Activated T-helper 9 cell treated with anti-CD3 and anti-CD28 coated beads, Interleukin-2, amount 50 U/mL, for 16 hours (primary cell): ENCODE data around the gene PRPF4.
"Not testable (repeated sequence)": the region's sequence is repeated elsewhere in the genome, so short reads cannot be mapped to it uniquely, and the experiment has no call there.

Experiments
- DNase-seq: peaks from one replicate; pipeline ENCODE4 v3.0.0-alpha.2; 2020; ENCODE audit warnings: low read depth

Gene PRPF4

DNA sequence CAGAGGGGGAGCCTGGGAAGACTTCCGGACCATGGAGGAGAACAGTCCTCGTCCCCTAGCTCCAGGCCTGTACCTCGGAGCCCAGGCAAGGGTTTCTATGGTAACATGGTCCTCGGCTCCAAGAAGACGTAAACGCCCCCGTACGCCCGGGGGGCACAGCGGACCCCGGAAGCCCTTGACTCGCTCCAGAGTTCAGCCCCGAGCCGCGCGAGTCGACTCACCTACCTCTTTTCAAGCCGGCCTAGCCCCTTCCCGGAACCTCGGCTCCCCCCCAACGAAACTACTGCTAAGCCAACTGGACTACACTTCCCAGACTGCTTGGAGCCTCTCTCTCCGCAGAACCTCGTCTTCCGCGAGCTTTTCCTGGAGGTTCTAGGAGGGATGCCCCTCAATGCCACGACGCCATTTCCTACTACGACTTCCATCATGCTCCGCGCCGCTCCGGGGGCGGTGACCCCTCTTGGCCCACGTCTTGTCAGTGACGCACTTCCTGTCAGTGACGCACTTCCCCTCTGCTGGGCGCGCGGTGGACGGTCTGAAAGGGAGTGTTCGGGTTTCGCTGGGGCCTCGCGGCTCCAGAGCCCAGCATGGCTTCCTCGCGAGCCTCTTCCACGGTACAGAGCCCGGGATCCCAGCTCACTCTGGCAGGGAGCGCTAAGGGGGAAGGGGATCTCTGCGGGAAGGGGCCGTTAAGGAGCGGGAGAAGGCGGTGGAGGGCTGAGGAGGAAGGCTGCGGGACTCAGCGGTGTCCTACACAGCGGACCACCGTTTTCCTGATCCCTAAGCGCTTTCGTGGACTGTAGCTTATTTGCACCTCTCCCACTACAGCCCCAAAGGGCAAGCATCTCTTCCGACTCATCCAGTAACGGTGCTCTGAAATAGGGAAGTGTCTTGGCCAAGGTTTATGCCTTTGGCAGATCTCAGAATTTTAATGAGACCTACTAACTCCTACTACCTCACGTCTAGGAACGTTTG is at the start of gene PRPF4, which contains the start of gene CDC26:
TSS of gene PRPF4 (plus strand) at position 502 of the 975 bp plus-strand sequence. CDS start at position 588, 86 bp downstream.
TSS of gene CDC26 (minus strand) at position 416 of the 975 bp plus-strand sequence. CDS start 3,065 bp downstream, outside the sequence.
- DNase-seq, result peak; percentile 92

DNA sequence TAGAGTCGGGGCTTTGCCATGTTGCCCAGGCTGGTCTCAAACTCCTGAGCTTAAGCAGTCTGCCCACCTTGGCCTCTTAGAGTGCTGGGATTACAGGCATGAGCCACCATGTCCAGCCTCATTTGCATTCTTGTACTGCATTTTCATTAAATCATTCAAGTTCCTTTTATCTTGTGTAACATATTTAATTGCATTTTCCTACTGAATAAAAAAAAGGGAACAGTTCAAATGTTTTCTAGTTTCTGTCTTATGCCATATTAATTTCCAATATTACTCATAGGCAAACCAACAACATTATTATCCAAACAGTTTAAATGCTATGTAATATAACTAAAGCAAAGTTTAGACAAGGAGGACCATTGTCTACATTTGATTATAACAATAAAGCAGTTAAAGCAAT is 48.0 kb upstream of the PRPF4 start:
- no peak for DNase-seq

DNA sequence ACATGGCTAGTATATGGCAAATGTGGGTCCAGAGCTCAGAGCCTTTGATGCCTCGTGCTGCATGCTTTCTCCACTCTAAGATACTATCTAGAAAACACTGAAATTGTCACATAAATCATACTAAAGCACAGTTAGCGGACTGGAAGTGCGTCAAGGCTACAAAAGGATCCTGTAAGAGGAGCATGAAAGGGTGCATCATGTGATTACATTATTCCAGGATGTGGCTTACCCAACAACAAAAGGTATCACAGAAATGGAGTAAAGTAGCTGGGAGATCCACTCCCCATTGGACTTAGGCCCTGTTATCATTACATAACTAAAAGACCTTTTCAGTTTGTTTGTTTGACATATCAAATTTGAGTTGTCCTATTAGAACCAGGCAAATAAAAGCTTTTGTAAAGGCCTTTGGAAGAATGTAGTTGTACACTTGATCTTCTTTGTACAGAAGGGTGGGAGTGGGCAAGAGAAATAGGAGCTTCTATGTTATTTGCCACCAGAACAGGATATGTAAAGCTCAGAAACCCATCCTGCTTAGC is 47.3 kb upstream of the PRPF4 start:
- no peak for DNase-seq

DNA sequence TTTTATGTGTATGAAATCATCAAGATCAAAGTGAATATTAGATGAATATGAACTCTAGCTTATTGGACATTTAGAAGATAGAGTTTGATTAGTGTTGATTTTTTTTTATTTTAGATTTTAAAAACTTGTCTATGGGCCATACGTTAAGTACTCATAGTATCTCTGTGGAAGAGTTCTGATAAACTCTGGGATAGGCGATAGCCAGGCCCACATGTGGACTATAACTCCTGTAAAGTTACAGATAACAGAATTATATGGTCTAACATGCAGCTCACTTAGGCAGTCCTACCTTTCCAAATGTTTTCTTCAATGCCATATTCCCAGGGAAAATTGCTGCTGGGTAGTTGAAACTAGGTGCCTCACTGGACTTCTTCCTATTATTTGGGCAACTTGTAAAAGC is 43.8 kb upstream of the PRPF4 start:
- DNase-seq, result no peak

DNA sequence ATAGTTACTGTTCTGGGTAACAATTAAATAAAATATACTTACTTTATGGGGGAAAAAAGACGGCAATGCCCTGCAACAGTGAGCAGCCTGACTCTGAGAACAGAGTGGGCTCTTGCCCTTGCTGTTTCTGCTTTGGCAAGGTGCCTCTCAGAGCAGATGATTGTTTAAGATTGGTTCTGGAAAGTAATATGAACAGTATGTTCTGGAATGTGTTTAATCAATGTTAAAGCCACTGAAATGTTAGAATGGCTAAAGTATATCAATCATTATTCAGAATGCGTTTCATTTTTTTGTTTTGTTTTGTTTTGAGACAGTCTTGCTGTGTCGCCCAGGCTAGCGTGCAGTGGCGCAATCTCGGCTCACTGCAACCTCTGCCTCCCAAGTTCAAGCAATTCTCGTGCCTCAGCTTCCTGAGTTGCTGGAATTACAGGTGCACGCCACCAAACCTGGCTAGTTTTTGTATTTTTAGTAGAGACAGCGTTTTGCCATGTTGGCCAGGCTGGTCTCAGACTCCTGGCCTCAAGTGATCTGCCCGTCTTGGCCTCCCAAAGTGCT is 39.7 kb upstream of the PRPF4 start:
- not testable (repeated sequence) for DNase-seq

DNA sequence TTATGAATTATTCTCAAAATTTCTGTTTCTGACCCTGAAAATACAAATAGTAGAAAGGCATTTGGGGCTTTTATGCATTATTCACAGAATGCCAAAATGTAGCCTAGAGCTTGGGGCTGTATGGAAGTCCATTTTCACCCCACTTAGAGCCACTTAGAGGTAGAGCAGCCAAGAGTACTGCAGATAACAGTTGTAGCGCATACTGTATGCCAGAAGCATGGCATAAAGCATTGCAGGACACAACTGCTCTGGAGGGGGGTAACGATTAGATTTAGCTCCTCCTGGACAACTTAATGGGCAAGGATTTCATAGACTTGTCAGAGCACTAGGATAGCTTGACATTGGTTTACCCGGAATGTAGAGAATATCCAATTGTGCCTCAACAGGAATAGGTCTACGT is 38.4 kb upstream of the PRPF4 start:
- no peak for DNase-seq

DNA sequence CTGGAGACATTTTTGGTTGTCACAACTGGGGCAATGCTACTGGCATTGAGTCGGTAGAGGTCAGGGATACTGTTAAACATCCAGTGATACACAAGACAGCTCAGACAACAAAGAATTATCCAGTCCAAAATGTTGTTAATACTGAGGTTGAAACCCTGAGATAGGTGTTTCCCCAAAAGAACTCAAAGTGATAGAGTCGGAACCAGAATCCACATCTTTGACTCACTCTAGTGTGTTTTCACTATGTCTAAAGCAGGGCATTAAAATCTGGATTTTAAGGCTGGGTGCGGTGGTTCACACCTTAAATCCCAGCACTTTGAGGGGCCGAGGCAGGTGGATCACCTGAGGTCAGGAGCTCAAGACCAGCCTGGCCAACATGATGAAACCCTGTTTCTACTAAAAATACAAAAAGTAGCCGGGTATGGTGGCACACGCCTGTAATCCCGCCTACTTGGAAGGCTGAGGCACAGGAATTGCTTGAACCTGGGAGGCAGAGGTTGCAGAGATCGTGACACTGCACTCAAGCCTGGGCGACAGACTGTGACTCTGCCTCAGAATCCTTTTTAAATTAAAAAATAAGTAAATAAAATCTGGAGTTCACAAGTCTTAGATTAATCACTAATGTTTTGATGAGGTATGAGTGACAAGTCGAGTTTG is 37.1 kb upstream of the PRPF4 start:
- DNase-seq, result no peak

DNA sequence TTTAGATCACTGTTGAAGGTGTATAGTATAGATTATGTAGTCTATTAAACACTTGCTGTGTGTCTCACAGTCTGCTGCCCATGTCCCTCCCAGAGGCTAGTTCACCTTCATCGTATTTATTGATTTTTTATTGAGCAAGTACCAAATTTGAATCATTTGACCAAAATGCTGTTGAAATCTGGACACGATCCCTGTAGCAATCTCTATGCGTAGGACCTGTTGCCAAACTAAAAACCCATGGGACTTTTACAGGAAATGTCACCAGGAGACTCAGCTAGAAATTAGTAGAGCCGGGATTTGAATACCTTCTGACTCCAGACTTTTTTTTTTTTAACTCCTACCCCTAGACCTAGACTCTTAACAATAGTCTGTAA is 36.6 kb upstream of the PRPF4 start:
- DNase-seq, result no peak

DNA sequence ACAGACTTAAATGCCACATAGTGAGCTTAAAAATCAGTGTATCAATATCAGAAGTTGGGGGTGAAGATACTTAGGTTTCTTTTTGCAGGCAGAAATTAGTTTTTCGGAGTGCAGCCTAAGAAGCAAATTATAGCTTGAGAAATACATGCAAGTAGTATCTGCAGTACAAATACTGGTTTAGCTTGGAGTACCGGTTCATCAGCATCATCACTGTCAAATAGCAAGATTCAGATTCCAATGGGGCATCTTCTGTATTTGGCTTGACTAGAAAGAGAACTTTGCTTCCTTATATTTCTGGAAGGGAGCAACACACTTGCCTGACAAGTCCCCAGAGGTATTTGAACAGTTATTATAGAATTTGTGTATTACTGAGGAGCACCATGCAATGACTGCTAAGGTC is 34.3 kb upstream of the PRPF4 start:
- DNase-seq, result no peak

DNA sequence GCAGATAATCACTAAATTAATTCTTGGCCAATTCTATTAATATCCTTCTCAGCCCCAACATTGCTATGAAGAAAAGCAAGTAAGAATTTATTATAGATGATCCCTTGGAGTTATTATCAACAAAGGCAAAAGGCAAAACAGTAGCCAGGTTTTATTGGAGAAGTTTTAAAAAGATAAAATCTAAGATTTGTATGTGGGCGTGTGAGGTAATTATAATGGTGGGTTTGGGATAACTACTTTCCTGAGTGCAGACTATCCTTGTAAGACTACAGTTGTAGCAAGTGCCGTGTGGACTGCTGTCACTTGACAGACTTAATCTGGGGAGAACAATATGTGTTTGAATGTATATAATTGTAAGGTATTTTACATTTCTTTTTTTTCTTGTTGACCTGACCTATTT is 30.9 kb upstream of the PRPF4 start:
- DNase-seq, result no peak

DNA sequence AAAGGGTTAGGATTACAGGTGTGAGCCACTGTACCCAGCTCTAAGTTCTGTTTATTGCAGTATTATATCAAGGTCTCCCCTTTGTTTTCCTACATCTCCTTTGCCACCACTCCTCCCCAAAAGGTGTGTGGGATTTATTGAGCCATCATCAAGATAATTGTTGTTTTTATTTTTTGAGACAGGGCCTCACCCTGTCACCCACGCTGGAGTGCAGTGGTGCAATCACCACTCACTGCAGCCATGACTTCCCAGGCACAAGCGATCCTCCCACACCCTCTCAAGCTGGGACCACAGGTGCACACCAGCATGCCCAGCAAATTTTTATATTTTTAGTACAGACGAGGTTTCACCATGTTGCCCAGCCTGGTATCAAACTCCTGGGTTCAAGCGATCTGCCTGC is 29.6 kb upstream of the PRPF4 start:
- no peak for DNase-seq

DNA sequence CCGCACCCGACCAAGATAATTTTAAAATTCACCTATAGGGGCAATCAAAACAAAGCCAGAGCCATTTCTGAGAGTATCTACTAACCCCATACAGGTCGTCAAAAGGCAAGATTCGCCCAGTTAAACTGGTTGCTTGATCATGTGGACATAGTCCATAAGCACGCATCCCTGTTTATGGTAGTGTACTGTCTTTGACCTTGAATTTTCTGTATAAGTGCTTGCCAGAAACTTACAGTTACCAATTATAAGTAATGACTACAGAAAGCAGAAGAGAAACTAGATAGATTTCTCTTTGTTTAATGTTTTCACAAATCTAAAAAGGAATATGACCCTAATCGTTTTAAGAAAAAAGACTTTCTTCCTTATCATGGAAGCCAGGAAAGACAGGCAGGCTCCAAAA is 28.5 kb upstream of the PRPF4 start:
- no peak for DNase-seq

DNA sequence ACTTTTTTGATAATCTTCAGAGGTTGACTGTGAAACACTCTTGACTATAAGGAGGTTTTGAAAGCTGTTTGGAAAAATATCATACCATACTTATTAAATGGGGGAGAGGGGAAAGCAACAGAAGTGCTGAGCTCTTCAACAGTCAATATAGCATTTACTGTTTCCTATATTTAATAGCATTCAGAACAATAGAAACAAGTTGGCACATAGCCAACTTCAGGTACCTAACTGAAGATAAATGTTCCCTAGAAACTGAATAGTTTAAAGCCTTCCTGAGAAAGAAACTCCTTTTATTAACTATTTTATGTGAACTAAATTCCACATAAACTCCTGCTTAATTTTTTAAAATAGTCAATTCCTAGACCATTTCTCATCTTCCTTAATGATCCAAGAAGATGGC is 27.8 kb upstream of the PRPF4 start:
- no peak for DNase-seq

DNA sequence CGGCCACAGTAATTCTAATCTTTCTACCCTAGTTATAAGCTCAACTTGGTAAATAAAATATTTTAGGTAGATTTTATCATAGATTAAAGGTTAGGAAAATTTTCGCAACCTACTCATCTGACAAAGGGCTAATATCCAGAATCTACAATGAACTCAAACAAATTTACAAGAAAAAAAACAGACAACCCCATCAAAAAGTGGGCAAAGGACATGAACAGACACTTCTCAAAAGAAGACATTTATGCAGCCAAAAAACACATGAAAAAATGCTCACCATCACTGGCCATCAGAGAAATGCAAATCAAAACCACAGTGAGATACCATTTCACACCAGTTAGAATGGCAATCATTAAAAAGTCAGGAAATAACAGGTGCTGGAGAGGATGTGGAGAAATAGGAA is 25.8 kb upstream of the PRPF4 start:
- not testable (repeated sequence) for DNase-seq

DNA sequence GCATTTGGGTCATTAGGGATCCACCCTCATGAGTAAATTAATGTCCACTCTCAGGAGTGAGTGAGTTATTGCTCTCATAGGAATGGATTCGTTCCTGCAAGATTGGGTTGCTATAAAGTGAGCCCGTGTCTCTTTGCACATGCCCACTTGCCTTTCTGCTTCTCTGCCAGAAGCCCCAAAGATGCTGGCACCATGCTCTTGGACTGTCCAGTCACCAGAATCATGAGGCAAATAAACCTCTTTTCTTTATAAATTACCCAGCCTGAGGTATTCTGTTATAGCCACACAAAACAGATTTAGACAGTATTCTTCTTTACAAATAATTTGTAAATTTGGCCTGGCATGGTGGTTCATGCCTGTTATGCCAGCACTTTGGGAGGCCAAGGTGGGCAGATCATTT is 24.7 kb upstream of the PRPF4 start:
- DNase-seq, result no peak

DNA sequence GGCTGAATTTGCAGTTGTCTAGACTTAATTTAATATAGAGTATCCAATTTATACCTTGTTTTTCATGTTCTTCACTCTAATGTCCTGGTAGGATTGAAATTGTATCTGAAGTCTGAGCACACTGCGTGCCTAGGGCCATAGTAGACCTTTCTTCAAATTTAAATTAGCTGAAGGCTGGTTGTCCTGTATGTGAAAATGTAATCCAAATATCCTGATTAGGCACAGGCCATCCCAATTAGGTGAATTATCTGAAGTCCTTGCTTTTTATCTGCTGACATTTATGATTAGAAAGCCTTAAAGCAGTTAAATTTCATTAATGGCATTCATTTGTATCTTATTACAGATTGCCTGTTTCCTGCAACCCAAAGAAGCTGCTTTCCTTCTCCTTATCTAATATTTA is 20.5 kb upstream of the PRPF4 start:
- DNase-seq, result no peak

DNA sequence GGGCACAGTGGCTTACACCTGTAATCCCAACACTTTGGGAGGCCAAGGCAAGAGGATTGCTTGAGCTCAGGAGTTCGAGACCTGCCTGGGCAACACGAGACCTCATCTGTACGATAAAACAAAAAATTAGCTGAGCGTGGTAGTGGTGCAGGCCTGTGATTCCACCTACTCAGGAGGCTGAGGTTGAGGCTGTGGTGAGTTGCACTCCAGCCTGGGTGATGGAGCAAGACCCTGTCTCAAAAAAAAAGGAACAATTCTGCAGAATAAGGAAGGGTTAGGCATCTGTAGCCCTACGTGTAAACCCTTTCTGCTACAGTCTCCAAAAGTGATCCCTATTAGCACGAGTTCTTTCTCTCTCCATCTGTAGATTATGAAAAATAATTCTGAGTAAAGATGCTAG is 20.0 kb upstream of the PRPF4 start:
- no peak for DNase-seq

DNA sequence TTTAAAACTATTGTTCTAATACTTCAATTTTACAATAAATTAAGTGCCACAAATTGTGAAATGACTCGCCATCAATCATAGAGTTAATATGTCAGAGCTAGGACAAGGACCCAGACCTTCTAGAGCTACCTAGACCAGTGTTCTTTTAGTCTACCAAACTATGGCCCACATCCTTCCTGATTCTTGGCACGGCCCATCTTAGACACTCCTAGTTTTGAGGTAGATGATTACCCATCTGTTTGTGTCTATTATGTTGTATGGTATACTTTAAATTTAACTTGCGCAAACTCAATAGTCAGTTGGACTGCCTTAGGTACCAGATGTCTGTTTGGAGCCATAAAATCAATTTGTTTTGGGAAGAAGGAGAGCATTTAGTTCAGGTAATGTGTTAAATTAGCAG is 17.6 kb upstream of the PRPF4 start:
- no peak for DNase-seq

DNA sequence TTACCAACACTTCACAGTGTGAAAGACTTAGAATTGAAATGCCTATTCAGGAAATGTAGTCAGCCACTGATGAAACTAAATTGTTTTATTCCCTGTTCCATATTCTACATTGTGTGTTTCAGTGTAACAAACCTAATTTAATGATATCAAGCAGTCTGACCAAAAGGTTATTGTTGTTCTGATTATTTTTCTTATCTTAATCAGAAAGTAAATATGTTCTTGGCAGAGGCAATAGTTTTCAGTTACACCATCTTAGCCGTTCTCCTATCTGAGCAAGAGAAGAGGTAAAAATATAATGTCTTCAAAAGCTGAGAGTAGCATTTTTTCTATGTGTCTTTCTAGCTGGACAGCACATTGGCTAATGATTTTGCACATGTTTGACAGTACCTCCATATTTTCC is 17.2 kb upstream of the PRPF4 start:
- no peak for DNase-seq

DNA sequence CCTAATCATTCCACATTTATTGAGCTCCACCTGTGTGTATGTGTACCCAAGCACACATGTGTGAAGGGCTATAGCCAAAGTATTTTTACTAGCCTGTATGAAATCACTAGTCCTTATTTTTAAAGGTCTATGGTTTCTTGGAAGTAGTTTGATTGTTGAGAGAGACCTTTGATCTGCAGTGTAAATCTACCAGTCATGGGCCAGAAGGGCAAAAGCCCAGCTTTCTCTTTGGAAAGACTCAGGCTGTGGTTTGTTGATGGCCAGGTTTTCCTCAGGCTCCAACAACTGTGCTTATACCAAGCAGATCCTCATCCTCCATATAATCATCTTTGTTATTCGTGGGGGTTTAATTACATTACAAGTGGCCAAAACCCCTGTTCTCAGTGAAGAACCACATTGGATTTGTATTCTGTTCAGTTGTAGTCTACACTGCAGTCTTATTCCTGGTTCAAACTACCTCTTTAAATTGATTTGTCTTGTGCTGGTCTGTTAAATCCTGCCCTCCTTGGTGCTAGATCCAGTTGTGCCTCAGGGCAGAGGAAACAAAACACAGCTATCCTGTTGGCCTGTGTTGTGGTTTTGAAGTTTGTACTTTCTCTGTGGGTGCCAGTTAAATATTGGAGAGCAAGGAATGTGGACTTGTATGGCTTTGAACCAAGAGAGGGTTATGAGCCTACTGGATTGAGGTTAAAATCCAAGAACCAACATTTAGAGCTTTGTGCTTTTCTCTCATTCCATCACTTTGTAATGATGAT is 13.4 kb upstream of the PRPF4 start:
- DNase-seq, result no peak

DNA sequence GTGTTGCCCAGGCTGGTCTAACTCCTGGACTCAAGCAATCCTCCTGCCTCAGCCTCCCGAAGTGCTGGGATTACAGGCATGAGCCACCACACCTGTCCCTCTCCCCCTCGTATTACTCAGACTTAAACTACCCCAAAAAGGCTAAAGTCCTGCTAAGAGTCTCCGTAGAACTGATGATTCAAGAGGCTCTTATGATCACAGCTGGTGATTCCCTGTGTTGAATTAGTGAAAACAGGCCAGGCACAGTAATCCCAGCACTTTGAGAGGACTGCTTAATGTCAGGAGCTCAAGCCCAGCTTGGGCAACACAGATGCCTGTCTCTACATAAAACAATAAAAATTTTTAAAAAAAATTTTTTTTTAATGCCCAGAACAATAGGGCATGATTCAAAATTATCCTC is 9.3 kb upstream of the PRPF4 start:
- DNase-seq, result no peak
